Activated CD8-positive, alpha-beta memory T cell treated with anti-CD3 and anti-CD28 coated beads, Interleukin-2, amount 50 U/mL, for 24 hours (primary cell): ENCODE data around the gene PCDHA7.
"Not testable (repeated sequence)": the region's sequence is repeated elsewhere in the genome, so short reads cannot be mapped to it uniquely, and the experiment has no call there.

Experiments
- DNase-seq: peaks from one replicate; pipeline ENCODE4 v3.0.0-alpha.2; 2020; ENCODE audit errors: extremely low read depth

PCDHA7 gene

GRCh38 chr5:140822969-140823368 is 11.1 kb upstream of the PCDHA7 start:
- not testable (repeated sequence) for DNase-seq

- DNase-seq, result no peak
These were observed 10.6 kb upstream of the PCDHA7 start for GRCh38 chr5:140823475-140823874.

GRCh38 chr5:140827704-140828361 is 6.2 kb upstream of the PCDHA7 start, which contains the start of gene PCDHA6:
Gene PCDHA6, plus strand, starts transcription at chr5:140827960. Its CDS starts 132 bp downstream, at chr5:140828092.
- no peak for DNase-seq

GRCh38 chr5:140828362-140828737 is 5.7 kb upstream of the PCDHA7 start:
- DNase-seq, result no peak

GRCh38 chr5:140829511-140830501 is 4.3 kb upstream of the PCDHA7 start:
- DNase-seq, result not testable (repeated sequence)

- DNase-seq, result not testable (repeated sequence)
These were observed 455 bp downstream of the PCDHA7 start for GRCh38 chr5:140834439-140835008.

- no peak for DNase-seq
These were observed 1.8 kb downstream of the PCDHA7 start for GRCh38 chr5:140835622-140836510.

- no peak for DNase-seq
These were observed 7.2 kb downstream of the PCDHA7 start, which contains the start of gene PCDHA8 for GRCh38 chr5:140840978-140841962. Gene PCDHA8, plus strand, starts transcription at chr5:140841187. Its CDS starts 135 bp downstream, at chr5:140841322.

GRCh38 chr5:140842798-140843733 is 9.0 kb downstream of the PCDHA7 start:
- DNase-seq, result no peak

GRCh38 chr5:140848139-140849102 is 14.4 kb downstream of the PCDHA7 start, which contains the start of gene PCDHA9:
Gene PCDHA9, plus strand, starts transcription at chr5:140848382. Its CDS starts 114 bp downstream, at chr5:140848496.
- DNase-seq, result not testable (repeated sequence)

- DNase-seq, result not testable (repeated sequence)
These were observed 16.0 kb downstream of the PCDHA7 start for GRCh38 chr5:140849831-140850634.

- DNase-seq, result no peak
These were observed 22.0 kb downstream of the PCDHA7 start, which contains the start of gene PCDHA10 for GRCh38 chr5:140855772-140856674. Gene PCDHA10, plus strand, starts transcription at chr5:140855897. Its CDS starts 152 bp downstream, at chr5:140856049.

- DNase-seq, result no peak
These were observed 23.3 kb downstream of the PCDHA7 start for GRCh38 chr5:140857177-140857986.

- no peak for DNase-seq
These were observed 23.8 kb downstream of the PCDHA7 start for GRCh38 chr5:140857987-140858240.
